H1 (cell line): ENCODE data around the gene ZNF536. TPM values are rescaled to one million over a fixed set of nuclear protein-coding genes. Genes with fewer than 3 reads are reported as not detected.

Experiments
- TBP ChIP-seq: IDR thresholded peaks from 2 replicates; pipeline ENCODE4 v1.6.1; 2011; ENCODE audit warnings: low read depth, low read length, improper control_type of control experiment
- polyA plus RNA-seq, 7 experiments: library from polyadenylated mRNA; depleted of rRNA in 3 of 7; stranded (reverse) in 5 of 7; unstranded in 2 of 7; fragments of >200 nt in 5 of 7; fragments of 200-250 nt in 2 of 7; gene quantifications; 1 replicate in 5 of 7; 2 replicates in 1 of 7; 4 replicates in 1 of 7; pipeline versions ENCODE4 v1.2.1 to v1.2.3, GENCODE V29; 2011 to 2013; ENCODE audit warnings: missing spikeins in 2 of 7, mixed read lengths in 2 of 7
- total RNA-seq: library from RNA; stranded (reverse); fragmentation: NEBNext Ultra II Directional; extraction: Animal tissue kit (Norgen Biotek cat#: 25700); gene quantifications from 2 replicates; pipeline ENCODE4 v1.2.1, GENCODE V29; 2021

Gene ZNF536
- total and polyA plus RNA-seq, 2 of the 8 experiments (the other 6 are each of a cell fraction or from before 2014, with no cell fraction given) = 0.09 to 0.11 TPM

DNA sequence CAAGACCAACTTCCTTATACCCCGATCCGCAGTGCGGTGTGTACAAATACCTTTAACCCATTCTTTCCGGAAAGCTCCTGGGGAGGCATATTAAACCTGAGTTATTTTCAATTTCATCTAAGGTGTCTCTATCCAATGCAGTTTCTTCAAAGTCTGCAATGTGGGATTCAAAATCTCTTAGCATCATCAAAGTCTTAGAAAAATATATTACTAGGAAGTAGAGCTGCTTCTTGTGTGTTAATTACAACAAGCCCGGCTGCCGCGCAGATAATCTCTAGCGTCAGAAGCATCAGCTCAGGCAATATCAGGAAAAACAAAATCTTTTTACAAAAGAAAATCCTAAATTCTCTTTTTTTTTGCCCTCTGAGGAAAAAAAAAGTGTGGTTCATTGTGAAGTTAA, 48.1 kb downstream of the ZNF536 start (continued):
- no peak for TF ChIP-seq TBP
